ENCODE results near the gene COPS9. TPM values are rescaled to one million over a fixed set of nuclear protein-coding genes. Genes with fewer than 3 reads are reported as not detected.

COPS9 gene
- total RNA-seq, 1 donor, result 30.6 TPM

- Histone ChIP-seq H3K9me3 (ENCODE audit: low read depth, low read length) (no peaks in the 10 kb centered on the region), H3K4me1 (ENCODE audit: insufficient read depth, low read length) (no peaks in the 10 kb centered on the region), H3K4me3 (ENCODE audit: low read length) (no peak overlapping the region), H3K27me3 (ENCODE audit: insufficient read depth, low read length) (no peaks in the 10 kb centered on the region)
Observed at GRCh38 chr2:240146141-240146561, 10.0 kb upstream of the COPS9 start.

DNA sequence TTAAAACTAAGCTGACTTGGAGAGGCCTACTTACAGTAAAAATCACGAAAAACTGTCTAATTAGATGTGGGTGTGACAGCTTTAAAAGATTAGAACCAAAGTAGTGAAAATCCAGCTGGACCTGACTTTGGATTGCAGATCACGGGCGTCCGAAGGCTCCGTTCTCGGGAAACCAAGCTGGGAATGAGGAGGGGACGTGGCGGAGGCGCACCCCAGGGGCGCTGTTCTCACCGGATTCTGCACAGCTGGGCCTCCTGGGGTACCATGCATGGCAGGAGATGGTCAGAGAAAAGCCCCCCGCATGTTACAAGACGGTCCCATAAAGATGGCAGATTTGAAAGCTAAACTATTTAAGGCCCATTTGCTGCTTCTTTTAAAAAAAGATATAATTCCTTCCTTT is 9.4 kb upstream of the COPS9 start:
- no peaks in the 10 kb centered on the region for H3K4me1 ChIP-seq (ENCODE audit: insufficient read depth, low read length)
- H3K4me3 ChIP-seq (ENCODE audit: low read length), result no peak overlapping the region
- no peaks in the 10 kb centered on the region for H3K9me3 ChIP-seq (ENCODE audit: low read depth, low read length)
- no peaks in the 10 kb centered on the region for H3K27me3 ChIP-seq (ENCODE audit: insufficient read depth, low read length)

DNA sequence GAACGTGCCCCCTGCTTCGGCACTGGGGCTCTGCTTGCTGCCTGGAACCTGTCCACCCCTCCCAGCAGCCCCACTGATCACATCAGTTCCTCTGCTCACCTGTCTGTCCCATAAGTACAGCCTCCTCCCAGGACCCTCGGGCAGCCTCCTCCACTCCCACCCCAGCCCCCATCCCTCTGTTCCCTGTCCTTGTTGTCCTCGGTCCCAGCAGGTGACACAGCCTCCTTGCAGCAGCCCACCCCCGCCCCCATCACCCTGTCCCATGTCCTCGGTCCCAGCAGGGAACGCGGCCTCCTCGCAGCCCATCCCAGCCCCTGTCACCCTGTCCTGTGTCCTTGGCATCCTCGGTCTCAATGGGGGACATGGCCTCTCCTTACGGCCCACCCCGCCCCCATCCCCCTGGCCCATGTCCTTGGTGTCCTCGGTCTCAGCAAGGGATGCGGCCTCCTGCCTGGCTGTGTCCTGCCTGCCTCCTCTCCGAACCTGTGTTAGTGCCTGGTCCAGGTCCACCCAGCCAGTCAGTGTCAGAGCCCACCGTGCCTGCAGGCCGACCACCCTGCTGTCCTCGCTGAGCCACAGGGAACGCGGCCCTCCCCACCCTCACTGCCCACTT is 8.7 kb upstream of the COPS9 start:
- Histone ChIP-seq H3K4me3 (ENCODE audit: low read length) (no peak overlapping the region), H3K4me1 (ENCODE audit: insufficient read depth, low read length) (no peaks in the 10 kb centered on the region), H3K27me3 (ENCODE audit: insufficient read depth, low read length) (no peaks in the 10 kb centered on the region), H3K9me3 (ENCODE audit: low read depth, low read length) (no peaks in the 10 kb centered on the region)

- H3K27me3 ChIP-seq (ENCODE audit: insufficient read depth, low read length), result no peaks in the 10 kb centered on the region
- no peak overlapping the region for H3K4me3 ChIP-seq (ENCODE audit: low read length)
- no peaks in the 10 kb centered on the region for H3K9me3 ChIP-seq (ENCODE audit: low read depth, low read length)
- no peaks in the 10 kb centered on the region for H3K4me1 ChIP-seq (ENCODE audit: insufficient read depth, low read length)
Observed at GRCh38 chr2:240143801-240144648, 7.9 kb upstream of the COPS9 start.

- no peak overlapping the region for H3K4me3 ChIP-seq (ENCODE audit: low read length)
- H3K4me1 ChIP-seq (ENCODE audit: insufficient read depth, low read length), result no peaks in the 10 kb centered on the region
- H3K27me3 ChIP-seq (ENCODE audit: insufficient read depth, low read length), result no peaks in the 10 kb centered on the region
- H3K9me3 ChIP-seq (ENCODE audit: low read depth, low read length), result no peaks in the 10 kb centered on the region
Observed at GRCh38 chr2:240143276-240143675, 7.2 kb upstream of the COPS9 start.

GRCh38 chr2:240142859-240143258 is 6.8 kb upstream of the COPS9 start:
- Histone ChIP-seq H3K4me1 (ENCODE audit: insufficient read depth, low read length) (no peaks in the 10 kb centered on the region), H3K27me3 (ENCODE audit: insufficient read depth, low read length) (no peaks in the 10 kb centered on the region), H3K4me3 (ENCODE audit: low read length) (no peak overlapping the region), H3K9me3 (ENCODE audit: low read depth, low read length) (no peaks in the 10 kb centered on the region)

DNA sequence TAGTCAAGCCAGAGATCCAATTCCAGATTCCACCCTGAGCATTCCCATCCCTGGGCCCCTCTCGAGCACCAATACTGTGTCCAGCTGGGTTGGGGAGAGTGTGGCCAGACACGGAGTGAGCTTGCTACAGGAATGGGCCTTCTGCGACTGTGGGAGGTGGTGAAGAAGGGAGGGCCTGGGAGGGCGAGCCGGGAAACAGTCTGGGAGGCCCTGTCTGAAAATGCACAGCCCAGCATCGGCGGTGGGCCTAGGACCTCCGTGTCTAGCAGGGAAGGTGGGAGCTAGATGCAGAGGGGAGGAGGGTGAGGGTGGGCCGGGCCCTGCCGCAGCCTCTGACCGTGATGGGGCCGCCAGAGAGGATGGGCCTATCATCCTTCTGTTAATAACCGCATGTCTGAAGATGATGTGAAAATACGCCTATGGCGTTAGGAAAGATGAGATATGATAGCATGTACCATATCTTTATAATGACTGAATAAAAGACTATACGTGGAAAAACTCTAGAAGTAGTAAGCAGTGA is 6.2 kb upstream of the COPS9 start:
- H3K4me3 ChIP-seq (ENCODE audit: low read length), result no peak overlapping the region
- H3K4me1 ChIP-seq (ENCODE audit: insufficient read depth, low read length), result no peaks in the 10 kb centered on the region
- no peaks in the 10 kb centered on the region for H3K9me3 ChIP-seq (ENCODE audit: low read depth, low read length)
- no peaks in the 10 kb centered on the region for H3K27me3 ChIP-seq (ENCODE audit: insufficient read depth, low read length)

- no peaks in the 10 kb centered on the region for H3K9me3 ChIP-seq (ENCODE audit: low read depth, low read length)
- H3K27me3 ChIP-seq (ENCODE audit: insufficient read depth, low read length), result no peaks in the 10 kb centered on the region
- H3K4me3 ChIP-seq (ENCODE audit: low read length), result no peak overlapping the region
- peaks cover 4% of the 10 kb centered on the region for H3K4me1 ChIP-seq (ENCODE audit: insufficient read depth, low read length)
Observed at GRCh38 chr2:240141736-240142135, 5.6 kb upstream of the COPS9 start.

GRCh38 chr2:240140920-240141319 is 4.8 kb upstream of the COPS9 start:
- no peaks in the 10 kb centered on the region for H3K27me3 ChIP-seq (ENCODE audit: insufficient read depth, low read length)

GRCh38 chr2:240140511-240140910 is 4.4 kb upstream of the COPS9 start, which contains the start of gene OTOS:
OTOS (minus strand) TSS chr2:240140658; CDS start chr2:240140326, 332 bp downstream.
- Histone ChIP-seq H3K4me3 (ENCODE audit: low read length) (no peak within 1 kb of the TSS), H3K27me3 (ENCODE audit: insufficient read depth, low read length) (no peaks in the 10 kb centered on the region), H3K9me3 (ENCODE audit: low read depth, low read length) (no peaks in the 10 kb centered on the region), H3K4me1 (ENCODE audit: insufficient read depth, low read length) (peaks cover 11% of the 10 kb centered on the region)

More at GRCh38 chr2:240140920-240141319, 4.8 kb upstream of the COPS9 start:
- no peak overlapping the region for H3K4me3 ChIP-seq (ENCODE audit: low read length)
- H3K9me3 ChIP-seq (ENCODE audit: low read depth, low read length), result no peaks in the 10 kb centered on the region
- peaks cover 8% of the 10 kb centered on the region for H3K4me1 ChIP-seq (ENCODE audit: insufficient read depth, low read length)

DNA sequence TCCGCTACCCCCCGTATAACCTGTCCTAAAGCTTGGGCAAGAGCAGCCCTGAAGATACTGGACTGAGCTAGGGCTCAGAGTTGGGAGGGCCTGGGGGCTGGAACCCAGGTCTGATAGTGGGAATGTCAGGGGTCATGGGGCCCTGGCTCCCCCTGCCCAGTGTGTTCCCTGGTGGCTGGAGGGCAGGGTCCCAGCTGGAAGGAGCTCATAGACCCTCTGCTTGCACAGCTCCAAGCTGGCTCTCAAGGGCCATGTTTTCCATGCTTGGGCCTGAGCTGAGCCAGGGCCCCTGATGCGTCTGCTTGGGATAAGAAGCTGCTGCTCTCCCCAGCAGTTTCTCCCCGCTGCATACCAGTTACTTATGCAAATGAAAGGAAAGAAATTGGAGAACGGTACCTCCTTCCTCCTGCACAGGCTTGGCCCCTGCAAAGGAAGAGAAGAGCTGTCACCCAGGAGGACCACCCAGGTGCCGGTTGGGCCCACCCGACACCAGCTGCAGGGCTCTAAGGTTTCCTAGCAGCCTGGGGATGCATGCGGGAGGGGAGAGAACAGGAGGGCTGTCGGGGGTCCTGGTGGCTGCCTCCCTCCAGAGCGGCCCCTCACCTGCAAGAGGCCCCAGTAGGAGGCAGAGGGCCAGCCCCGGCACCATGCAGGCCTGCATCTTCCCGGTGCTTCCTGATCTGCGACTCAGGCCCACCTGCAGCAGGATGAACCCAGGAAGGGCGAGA is 3.7 kb upstream of the COPS9 start:
- Histone ChIP-seq H3K4me1 (ENCODE audit: insufficient read depth, low read length) (peaks cover 18% of the 10 kb centered on the region), H3K27me3 (ENCODE audit: insufficient read depth, low read length) (no peaks in the 10 kb centered on the region), H3K9me3 (ENCODE audit: low read depth, low read length) (no peaks in the 10 kb centered on the region), H3K4me3 (ENCODE audit: low read length) (no peak overlapping the region)

DNA sequence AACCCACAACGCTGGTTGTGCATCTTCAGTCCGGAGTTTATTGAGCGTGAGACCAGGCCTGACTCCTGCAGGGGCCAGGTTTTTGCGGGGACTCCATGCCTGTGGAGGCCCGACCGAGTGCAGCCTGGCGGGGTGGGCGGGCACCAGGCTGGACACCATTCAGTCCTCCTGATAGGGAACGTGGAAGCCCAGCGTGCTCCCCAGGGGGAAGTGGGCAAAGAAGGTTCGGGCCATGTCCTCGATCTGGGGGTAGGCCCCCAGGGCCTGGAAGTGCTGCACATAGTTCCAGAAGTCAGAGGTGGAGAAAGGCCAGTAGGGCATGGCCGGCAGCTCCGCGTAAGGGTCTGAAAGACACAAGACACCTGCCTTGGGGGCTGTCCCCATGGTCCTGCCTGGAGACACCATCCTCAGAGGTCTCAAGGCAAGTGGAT is 2.9 kb upstream of the COPS9 start:
- peaks cover 21% of the 10 kb centered on the region for H3K4me1 ChIP-seq (ENCODE audit: insufficient read depth, low read length)
- H3K4me3 ChIP-seq (ENCODE audit: low read length), result no peak overlapping the region
- no peaks in the 10 kb centered on the region for H3K9me3 ChIP-seq (ENCODE audit: low read depth, low read length)
- no peaks in the 10 kb centered on the region for H3K27me3 ChIP-seq (ENCODE audit: insufficient read depth, low read length)

DNA sequence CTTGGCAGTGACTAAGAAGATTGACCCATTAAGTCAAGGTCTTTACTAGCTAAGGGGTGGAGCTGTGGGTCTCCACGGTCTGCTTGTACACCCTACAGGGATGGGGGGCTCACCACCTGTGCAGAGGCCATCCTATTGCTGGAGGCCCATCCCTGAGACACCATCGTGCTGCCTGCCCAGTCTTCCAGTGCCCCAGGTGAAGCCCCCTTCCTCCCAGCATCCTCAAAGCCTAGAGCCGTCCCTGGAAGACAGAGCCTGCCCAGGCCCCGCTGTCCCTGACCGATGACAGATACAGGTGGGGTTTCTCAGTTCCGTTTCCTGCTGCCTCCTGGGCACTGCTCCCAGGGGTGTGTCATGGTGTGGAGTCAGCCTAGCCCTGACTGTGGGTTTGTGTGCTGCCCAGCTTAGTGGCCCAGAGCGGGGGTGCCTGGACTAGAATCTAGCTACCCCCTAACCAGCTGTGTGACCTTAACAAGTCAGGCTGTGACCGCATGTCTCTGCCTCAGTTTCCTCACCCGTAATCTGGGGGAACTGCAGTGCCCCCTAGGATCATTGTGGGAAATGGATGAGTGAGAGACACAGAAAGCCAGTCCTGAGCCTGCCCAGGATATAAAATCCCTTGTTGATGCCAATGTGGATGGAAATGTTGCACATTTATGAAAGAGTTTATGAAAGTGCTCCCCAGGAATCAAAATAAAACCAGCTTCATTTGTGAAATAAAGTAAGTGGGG is 2.3 kb upstream of the COPS9 start:
- no peak overlapping the region for H3K4me3 ChIP-seq (ENCODE audit: low read length)
- H3K9me3 ChIP-seq (ENCODE audit: low read depth, low read length), result no peaks in the 10 kb centered on the region
- no peaks in the 10 kb centered on the region for H3K27me3 ChIP-seq (ENCODE audit: insufficient read depth, low read length)
- H3K4me1 ChIP-seq (ENCODE audit: insufficient read depth, low read length), result peaks cover 21% of the 10 kb centered on the region

GRCh38 chr2:240137596-240138253 is 1.6 kb upstream of the COPS9 start:
- Histone ChIP-seq H3K4me1 (ENCODE audit: insufficient read depth, low read length) (peaks cover 21% of the 10 kb centered on the region), H3K4me3 (ENCODE audit: low read length) (no peak overlapping the region), H3K9me3 (ENCODE audit: low read depth, low read length) (no peaks in the 10 kb centered on the region), H3K27me3 (ENCODE audit: insufficient read depth, low read length) (no peaks in the 10 kb centered on the region)
